Measurements from ENCODE around the gene SOS2. TPM values are rescaled to one million over a fixed set of nuclear protein-coding genes. Genes with fewer than 3 reads are reported as not detected.
A peak's percentile ranks its signal among the peaks of the same experiment; 100 is the strongest.

The SOS2 gene
- total RNA-seq, 1 experiment from 2014 or later: 20.3 TPM

GRCh38 chr14:50228313-50228712, 3.1 kb downstream of the SOS2 start:
- no peaks in the 10 kb centered on the region for H3K9me3 ChIP-seq (ENCODE audit: low read depth, low read length, poor library complexity, severe bottlenecking)
- H3K27me3 ChIP-seq (replicated peaks; ENCODE audit: insufficient read depth, low read depth, low read length, poor library complexity): no peaks in the 10 kb centered on the region
- ChIA-PET POLR2A (ENCODE audit: low non-redundant PET) (no interaction called here), CTCF (interaction anchor here (0.5 kb wide), 1 partner anchor 300 kb away, joined by 7 read pairs; no protein-coding TSS in a partner anchor)
- BruUV-seq (replicated peaks): no TSS peak
- TF ChIP-seq CTCF (conservative IDR thresholded peaks at IDR 0.05; ENCODE audit: low read depth, low read length) (no peak), EZH2 (IDR thresholded peaks at IDR 0.05; ENCODE audit: borderline replicate concordance, low read depth, low read length, poor library complexity, severe bottlenecking) (no peak)
- intact Hi-C loops (cut with micrococcal nuclease; ENCODE audit: unreplicated experiment): no loop called here
- H3K27ac ChIP-seq (ENCODE audit: low read depth, low read length, poor library complexity, severe bottlenecking): no peak overlapping the region
- H3K36me3 ChIP-seq (ENCODE audit: insufficient read depth, low read length, poor library complexity, severe bottlenecking): no peaks in the 10 kb centered on the region
- no peak for DNase-seq (ENCODE audit: low spot score)
- H3K4me3 ChIP-seq (ENCODE audit: low read depth, low read length, poor library complexity, severe bottlenecking): no peak overlapping the region
- peaks cover 29% of the 10 kb centered on the region for H3K4me1 ChIP-seq (ENCODE audit: insufficient read depth, low read length, poor library complexity, severe bottlenecking)

- no TSS peak for BruUV-seq (replicated peaks)
- Histone ChIP-seq H3K4me1 (ENCODE audit: insufficient read depth, low read length, poor library complexity, severe bottlenecking) (peaks cover 29% of the 10 kb centered on the region), H3K27ac (ENCODE audit: low read depth, low read length, poor library complexity, severe bottlenecking) (peak overlapping the region; percentile 26), H3K4me3 (ENCODE audit: low read depth, low read length, poor library complexity, severe bottlenecking) (peak overlapping the region; percentile 24), H3K36me3 (ENCODE audit: insufficient read depth, low read length, poor library complexity, severe bottlenecking) (no peaks in the 10 kb centered on the region), H3K27me3 (replicated peaks; ENCODE audit: insufficient read depth, low read depth, low read length, poor library complexity) (no peaks in the 10 kb centered on the region), H3K9me3 (ENCODE audit: low read depth, low read length, poor library complexity, severe bottlenecking) (no peaks in the 10 kb centered on the region)
- CTCF ChIA-PET: interaction anchor here (1.6 kb wide), 1 partner anchor 34 kb away, joined by 3 read pairs; no protein-coding TSS in a partner anchor
- intact Hi-C loops (cut with micrococcal nuclease; ENCODE audit: unreplicated experiment): no loop called here
- TF ChIP-seq CTCF (conservative IDR thresholded peaks at IDR 0.05; ENCODE audit: low read depth, low read length) (no peak), EZH2 (IDR thresholded peaks at IDR 0.05; ENCODE audit: borderline replicate concordance, low read depth, low read length, poor library complexity, severe bottlenecking) (no peak)
- DNase-seq (ENCODE audit: low spot score): peak; percentile 74
- POLR2A ChIA-PET (ENCODE audit: low non-redundant PET): interaction anchor here (0.6 kb wide), 1 partner anchor 108 kb away, joined by 4 read pairs; no protein-coding TSS in a partner anchor
Measured at GRCh38 chr14:50225974-50226297, 5.4 kb downstream of the SOS2 start.

- ChIA-PET CTCF (interaction anchor here (1.6 kb wide), 1 partner anchor 35 kb away, joined by 3 read pairs; no protein-coding TSS in a partner anchor), POLR2A (ENCODE audit: low non-redundant PET) (interaction anchor here (0.6 kb wide), 1 partner anchor 107 kb away, joined by 4 read pairs; no protein-coding TSS in a partner anchor)
- DNase-seq (ENCODE audit: low spot score): peak; percentile 42
- Histone ChIP-seq H3K27me3 (replicated peaks; ENCODE audit: insufficient read depth, low read depth, low read length, poor library complexity) (no peaks in the 10 kb centered on the region), H3K4me1 (ENCODE audit: insufficient read depth, low read length, poor library complexity, severe bottlenecking) (peaks cover 28% of the 10 kb centered on the region), H3K27ac (ENCODE audit: low read depth, low read length, poor library complexity, severe bottlenecking) (peak overlapping the region; percentile 26), H3K9me3 (ENCODE audit: low read depth, low read length, poor library complexity, severe bottlenecking) (no peaks in the 10 kb centered on the region), H3K4me3 (ENCODE audit: low read depth, low read length, poor library complexity, severe bottlenecking) (peak overlapping the region; percentile 24), H3K36me3 (ENCODE audit: insufficient read depth, low read length, poor library complexity, severe bottlenecking) (no peaks in the 10 kb centered on the region)
- intact Hi-C loops (cut with micrococcal nuclease; ENCODE audit: unreplicated experiment): no loop called here
- BruUV-seq (replicated peaks): no TSS peak
- no peak for TF ChIP-seq CTCF (conservative IDR thresholded peaks at IDR 0.05; ENCODE audit: low read depth, low read length)
- TF ChIP-seq EZH2 (IDR thresholded peaks at IDR 0.05; ENCODE audit: borderline replicate concordance, low read depth, low read length, poor library complexity, severe bottlenecking): no peak
Measured at GRCh38 chr14:50225067-50225973, 6.1 kb downstream of the SOS2 start.

Data from A673 (cell line).